HEK293T (cell line): ENCODE measurements around the gene HOXB4.

Experiments used
- BHLHE40 ChIP-seq: fragments of 450-650 bp; IDR thresholded peaks from 2 replicates; pipeline ENCODE4 v1.6.1; 2016; ENCODE audit warnings: mild to moderate bottlenecking, moderate library complexity, borderline replicate concordance
- CTBP1 ChIP-seq: fragments of 450-650 bp; IDR thresholded peaks from 2 replicates; pipeline ENCODE4 v1.6.1; 2016; ENCODE audit warnings: borderline replicate concordance
- ELF4 ChIP-seq: fragments of 450-650 bp; IDR thresholded peaks from 2 replicates; pipeline ENCODE4 v1.6.1; 2017; ENCODE audit warnings: antibody characterized with exemption
- FOXA1 ChIP-seq: fragments of 450-650 bp; IDR thresholded peaks from 2 replicates; pipeline ENCODE4 v1.6.1; 2016; ENCODE audit warnings: mild to moderate bottlenecking
- FOXK2 ChIP-seq: fragments of 450-650 bp; IDR thresholded peaks from 2 replicates; pipeline ENCODE4 v1.6.1; 2016; ENCODE audit warnings: mild to moderate bottlenecking
- FOXM1 ChIP-seq: fragments of 450-650 bp; IDR thresholded peaks from 2 replicates; pipeline ENCODE4 v1.6.1; 2017; ENCODE audit warnings: mild to moderate bottlenecking, borderline replicate concordance
- HDGF ChIP-seq: fragments of 450-650 bp; IDR thresholded peaks from 2 replicates; pipeline ENCODE4 v1.6.1; 2017; ENCODE audit warnings: antibody characterized with exemption, borderline replicate concordance
- SP1 ChIP-seq: fragments of 450-650 bp; IDR thresholded peaks from 2 replicates; pipeline ENCODE4 v1.6.1; 2017
- SUZ12 ChIP-seq: fragments of 450-650 bp; IDR thresholded peaks from 2 replicates; pipeline ENCODE4 v1.6.1; 2016; ENCODE audit warnings: mild to moderate bottlenecking
- ZNF384 ChIP-seq: fragments of 450-650 bp; IDR thresholded peaks from 2 replicates; pipeline ENCODE4 v1.6.1; 2016

DNA sequence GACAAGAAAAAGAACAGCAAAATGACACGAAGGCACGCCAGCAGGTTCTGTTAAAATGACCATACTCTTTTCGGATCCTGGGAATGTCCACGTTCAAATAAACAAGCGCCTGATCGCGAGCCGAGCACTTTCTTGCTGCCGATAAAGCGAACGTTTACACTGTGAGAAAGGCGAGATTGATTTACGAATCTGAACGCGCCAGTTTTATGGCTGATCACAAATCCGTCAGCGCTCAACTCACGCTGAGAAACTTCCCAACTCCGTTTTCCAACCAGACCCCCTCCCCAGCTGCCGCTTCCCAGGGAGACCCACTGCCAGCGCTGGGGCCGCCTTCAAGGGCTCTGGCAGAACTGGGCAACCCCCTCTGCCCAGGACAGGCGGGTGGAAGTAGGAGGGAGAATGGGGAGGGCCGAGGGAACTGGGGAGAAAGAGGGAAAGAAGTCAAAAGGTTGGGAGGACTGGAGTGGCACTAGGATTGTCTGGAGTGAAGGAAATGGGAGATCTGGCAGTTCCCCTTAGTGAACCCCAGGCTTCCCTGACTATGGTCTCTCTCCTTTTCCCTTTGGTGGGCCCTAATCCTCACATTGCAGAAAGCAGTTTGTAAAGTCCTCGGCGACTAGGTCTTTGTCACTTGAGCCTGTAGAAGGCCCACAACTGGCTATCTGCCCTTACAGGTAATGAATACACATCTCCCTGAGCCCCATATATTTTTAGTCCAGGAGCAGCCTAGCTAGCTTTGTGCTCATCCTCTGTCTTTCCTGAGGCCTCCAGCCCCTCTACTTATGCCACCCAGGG, 6.9 kb downstream of the HOXB4 start:
- no peak for TF ChIP-seq ELF4
- no peak for TF ChIP-seq ZNF384
- no peak for TF ChIP-seq FOXK2
- no peak for TF ChIP-seq SP1
- peak; percentile 74; the same call in 1 of the 2 replicates for TF ChIP-seq HDGF
- TF ChIP-seq FOXM1, result no peak
- TF ChIP-seq BHLHE40, result no peak
- TF ChIP-seq CTBP1, result peak; percentile 99
- no peak for TF ChIP-seq SUZ12
- no peak for TF ChIP-seq FOXA1
